GM12892 (cell line): Measurements from ENCODE around the gene DAP.

Experiments used
- POLR2A ChIP-seq: IDR thresholded peaks from 2 replicates; pipeline ENCODE4 v1.6.1; 2011; ENCODE audit warnings: low read depth, low read length, control low read depth
- POLR2AphosphoS5 ChIP-seq: IDR thresholded peaks from 2 replicates; pipeline ENCODE4 v1.6.1; 2011; ENCODE audit warnings: low read depth, low read length, control low read depth

- no peak for TF ChIP-seq POLR2A
- TF ChIP-seq POLR2AphosphoS5, result no peak
These were observed 48.3 kb downstream of the DAP start for GRCh38 chr5:10712574-10713366.
